Glomerular visceral epithelial cell (primary cell): ENCODE data around the gene CCDC187.

Experiments used
- DNase-seq: peaks from one replicate; pipeline ENCODE4 v3.0.0-alpha.2; 2016; ENCODE audit errors: extremely low spot score

Gene CCDC187

DNA sequence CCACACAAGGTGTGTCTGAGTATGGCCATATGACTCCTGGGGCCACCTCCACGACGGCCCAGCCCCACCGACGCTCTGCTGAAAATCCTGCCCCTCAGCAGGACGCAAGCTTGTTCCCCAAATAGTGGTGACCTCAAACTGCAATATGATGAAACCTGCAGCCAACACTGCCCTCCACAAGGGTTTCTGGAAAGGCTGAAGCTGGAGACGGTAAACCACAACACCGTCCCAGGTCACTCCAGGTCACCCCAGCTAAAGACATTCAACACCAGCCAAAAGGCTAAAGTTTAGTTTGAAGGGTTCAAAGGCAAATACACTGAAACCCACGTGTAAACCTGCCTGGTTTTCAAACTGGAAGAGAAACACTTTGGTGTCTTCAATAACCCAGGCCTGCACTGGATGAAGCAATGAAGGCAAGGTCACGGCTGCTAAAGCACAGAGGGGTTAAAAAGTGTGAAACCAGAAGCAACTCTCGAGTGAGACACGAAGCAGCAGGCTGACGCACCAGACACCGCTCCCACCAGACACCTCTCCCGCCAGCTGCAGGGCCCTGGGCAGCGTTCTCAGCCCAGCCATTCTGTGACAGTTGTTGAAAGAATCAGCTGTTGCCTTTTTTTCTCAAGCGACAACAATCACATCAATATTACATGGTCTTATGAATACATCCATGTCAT lies 97.2 kb downstream of the CCDC187 start:
- DNase-seq: no peak

DNA sequence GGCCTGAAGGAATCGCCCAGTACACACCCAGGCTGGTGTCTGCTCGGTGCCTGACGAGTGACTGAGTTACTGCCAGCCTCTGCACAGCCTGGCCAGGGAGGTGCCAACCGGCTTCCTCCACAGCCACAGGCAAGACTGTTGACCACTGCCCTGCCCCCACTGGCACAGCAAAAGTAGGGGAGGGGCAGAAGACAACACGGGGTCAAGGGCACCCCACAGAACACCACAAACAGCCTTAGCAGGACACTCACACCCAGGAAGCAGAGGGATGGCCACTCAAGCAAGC lies 98.2 kb downstream of the CCDC187 start:
- no peak for DNase-seq

DNA sequence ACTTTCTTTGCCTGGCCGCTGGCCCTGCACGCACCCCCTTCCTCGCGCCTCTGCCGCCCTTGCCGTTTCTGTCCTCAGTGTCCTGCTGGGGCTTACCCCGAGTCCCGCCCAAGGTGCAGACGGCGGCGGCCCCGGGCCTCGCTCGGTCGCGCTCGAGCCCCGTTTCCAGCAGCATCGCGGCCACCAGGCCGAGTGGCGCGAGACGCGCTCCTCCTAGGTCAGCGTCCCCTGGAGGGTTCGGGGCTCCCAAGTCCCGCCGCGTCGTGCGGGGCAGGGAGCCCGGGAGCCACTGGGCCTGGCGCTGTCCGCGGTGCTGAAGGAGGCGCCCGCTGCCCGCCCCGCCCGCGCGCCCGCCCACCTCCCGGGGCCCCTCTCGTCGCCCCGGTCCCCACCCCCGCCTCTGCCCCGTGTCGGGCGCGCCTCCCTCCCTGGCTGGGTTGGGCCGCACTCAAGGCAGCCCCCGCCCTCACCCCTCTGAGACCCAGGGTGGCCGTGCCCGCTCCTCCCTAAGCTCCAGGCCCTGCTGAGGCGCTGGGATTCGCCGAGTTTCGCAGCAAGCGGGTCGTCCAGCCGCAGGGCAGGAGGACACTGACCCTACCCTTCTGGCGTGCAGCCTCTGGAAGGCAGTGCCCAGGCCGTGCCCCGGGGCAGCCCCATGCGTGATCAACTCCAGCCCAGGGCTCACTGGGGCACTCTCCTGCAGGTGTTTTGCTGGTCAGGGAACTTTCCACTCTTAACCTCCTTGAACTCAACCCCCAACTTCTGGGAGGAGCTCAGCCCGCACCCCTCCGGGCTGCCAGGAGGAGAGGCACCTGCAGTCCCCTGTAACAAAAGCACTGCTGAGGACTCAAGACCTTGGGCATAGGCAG lies 98.8 kb downstream of the CCDC187 start, which contains the start of gene LHX3:
Gene LHX3, minus strand, starts transcription at position 291 of the 869 bp plus-strand sequence. Its CDS starts 116 bp downstream, at position 175.
- no peak for DNase-seq

DNA sequence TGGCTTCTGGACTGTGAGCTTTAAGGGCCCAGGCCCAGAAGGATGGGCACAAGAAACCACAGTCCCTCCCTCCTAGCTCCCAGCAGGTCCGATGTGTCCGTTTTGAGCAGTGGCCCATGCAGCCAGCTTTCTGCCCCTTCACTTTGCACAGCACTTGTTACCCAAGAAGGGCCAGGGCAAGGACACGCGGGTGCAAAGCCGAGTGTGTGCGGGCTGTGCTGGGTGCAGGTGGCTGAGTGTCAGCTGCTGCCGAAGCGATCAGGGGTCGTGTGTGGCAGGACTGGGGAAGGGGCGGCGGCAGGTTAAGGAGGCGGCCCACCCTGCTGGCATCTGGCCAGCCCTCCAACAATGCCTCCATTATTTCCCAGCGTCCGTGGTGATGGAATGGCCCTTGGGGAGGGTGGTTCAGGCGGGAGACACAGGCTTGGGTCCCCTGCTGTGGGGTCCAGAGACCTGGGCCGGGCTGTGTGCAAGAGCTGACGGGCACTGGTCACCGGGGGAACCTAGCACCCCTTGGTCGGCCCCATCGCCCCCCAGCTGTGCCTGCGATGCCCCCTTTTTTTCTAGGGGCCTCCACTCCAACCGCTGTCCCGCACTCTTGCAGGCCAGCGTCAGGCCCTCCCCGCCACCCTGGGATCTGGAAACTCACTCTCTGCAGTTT lies 99.6 kb downstream of the CCDC187 start:
- no peak for DNase-seq

DNA sequence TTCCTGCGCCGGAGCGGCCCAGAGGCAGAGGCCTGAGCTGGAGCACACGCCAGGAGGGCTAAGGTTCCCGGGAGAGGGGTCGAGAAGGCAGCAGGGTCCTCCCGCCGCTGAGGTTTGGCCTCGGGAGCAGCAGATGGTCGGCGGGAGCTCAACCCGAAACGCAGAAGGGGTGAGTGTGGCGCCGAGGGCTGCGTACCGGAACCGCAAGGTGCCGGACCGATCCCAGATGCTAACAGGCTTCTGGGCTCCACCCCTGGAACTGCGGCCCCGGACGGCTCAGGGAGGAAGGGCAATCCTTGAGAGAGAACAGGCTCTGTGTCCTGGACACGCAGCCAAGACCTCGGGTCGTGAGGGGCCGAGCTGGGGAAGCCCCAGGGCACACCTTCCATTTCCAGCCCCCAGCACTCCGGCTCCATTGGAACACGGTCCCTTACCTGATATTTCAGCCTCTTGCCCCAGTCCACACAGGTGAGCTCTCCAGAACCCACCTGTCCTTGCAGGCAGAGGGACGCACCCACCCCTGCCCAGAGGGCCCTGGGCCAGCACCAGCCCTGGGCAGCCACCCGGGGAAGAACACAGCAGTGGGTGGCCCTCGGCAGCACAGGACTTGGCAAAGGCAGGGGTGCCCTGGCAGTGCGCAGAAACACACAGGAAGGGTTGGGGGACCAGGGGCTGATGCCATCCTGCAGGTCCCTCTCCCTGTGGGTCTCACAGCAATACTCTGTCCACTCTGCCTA lies 100.3 kb downstream of the CCDC187 start:
- DNase-seq: no peak

DNA sequence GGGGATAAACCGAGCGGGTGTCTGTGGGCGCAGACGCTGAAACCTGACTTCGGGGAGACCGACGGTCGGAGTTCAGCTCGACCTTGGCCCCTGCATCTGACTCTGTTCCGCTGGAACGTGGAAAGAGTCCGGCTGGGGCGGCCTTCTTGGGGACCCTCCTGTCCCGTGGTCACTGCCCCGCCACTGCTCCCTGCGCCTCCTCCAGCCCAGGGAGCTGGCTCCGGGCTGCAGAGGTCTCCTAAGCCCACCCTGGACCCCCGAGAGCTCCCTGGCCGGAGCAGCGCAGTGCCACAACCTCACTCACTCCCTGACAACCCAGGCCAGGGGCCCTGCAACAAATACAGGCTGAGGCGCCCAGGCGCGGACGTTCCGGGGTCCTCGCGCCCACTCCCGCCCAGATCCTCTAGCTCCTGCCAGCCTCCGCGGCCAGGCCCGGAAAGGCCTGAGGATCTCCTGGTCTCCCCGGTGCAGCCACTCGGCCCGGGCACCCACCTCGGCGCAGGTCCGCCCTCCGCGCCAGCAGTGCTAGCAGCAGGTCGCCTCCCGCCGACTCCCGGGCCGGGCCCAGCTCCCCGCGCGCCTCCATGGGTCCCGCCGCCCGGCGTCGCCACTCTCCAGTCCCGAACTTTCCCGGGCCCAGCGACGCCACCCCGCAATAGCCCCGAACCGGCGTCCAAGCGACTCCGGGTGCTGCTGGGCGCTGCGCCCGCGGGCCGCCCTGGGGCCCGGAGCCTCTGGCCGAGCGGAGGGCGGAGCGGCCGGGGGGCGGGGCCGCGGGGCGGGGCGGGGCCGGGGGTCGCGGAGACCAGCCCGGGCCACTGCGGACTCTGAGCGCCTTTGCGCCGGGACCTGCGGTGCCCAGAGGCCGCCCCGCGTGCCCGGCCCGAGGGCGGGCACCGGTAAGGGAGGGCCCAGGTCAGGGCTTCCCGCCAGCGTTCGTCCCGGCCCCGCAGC lies 101.2 kb downstream of the CCDC187 start:
- no peak for DNase-seq

DNA sequence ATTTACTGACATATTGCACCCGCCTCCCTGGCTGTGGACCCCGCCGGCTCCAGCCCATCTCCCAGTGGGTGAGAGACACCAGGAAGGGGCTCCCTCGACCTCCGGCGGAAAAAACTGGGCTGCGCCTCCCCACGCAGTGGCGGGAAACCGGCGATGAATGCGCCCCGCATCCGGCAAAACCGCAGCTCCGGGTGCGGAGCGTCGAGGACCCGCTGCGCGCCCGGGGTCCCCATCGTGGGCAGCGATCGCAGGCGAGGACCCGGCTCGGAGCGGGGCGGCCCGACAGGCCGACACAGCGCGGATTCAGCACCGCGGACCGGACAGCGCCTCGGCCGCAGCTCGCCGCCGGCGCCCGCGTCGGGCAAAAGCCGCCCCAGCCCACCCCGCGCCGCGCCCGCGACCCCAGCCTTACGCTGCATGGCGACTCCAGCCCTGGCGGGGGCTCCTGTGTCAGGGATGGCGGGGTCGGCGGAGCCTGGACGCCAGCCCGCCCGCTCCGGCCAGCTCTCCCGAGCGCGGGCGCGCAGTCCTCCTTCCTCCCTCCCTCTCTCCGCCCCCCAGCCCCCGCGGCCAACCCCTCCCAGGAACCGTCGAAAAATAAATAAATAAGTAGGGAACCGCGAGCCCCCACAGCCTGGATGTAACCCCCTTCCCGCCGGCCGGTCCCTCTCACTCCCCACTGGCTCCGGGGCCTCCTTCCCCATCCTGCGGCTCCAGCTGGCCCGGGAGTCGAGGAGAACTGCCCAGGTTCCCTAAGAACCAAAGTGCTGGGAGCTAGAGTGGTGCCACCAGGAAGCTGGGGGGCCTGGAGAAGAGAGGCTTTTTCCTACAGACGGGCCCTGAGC lies 102.1 kb downstream of the CCDC187 start:
- DNase-seq: no peak

DNA sequence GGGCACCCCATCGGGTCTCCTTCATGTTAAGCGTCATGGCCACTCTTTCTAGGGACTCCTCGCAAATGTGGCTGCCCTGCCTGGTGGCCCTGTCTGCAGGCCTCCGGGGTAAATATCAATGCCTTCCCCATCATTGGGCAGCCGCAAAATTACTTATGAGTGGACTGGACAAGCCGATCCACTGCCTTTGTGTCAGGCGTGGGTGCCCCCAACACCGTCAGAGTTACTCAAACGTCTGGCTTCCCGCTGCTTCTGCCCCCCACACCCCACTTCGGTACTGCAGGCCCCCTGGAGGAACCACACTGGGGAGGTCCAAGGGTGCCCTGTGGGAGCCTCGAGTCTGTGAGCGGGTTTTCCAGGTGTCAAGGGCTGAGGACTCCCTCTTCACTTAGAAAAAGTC lies 102.7 kb downstream of the CCDC187 start:
- DNase-seq: no peak

DNA sequence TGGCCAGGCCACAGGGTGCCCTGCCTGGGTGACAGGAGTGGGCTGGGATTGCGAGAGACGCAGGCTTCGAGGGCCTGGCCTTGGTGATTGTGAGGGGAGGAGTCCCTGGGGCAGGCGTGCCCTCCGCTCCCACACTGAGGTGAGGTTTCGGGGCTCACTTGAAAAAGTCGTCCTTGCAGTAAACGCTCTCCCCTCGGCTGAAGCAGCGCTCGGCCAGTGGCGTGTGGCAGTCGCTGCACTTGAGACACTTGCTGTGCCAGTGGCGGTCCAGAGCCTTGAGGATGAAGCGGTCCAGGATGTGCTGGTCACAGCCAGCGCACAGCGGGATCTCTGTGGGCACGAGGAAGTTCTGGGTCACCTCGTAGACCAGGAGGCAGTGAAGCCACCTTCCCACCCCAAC lies 103.5 kb downstream of the CCDC187 start:
- DNase-seq: no peak
